ENCODE measurements around the gene GRHL1.
"Not testable (repeated sequence)": the region's sequence is repeated elsewhere in the genome, so short reads cannot be mapped to it uniquely, and the experiment has no call there.

DNA sequence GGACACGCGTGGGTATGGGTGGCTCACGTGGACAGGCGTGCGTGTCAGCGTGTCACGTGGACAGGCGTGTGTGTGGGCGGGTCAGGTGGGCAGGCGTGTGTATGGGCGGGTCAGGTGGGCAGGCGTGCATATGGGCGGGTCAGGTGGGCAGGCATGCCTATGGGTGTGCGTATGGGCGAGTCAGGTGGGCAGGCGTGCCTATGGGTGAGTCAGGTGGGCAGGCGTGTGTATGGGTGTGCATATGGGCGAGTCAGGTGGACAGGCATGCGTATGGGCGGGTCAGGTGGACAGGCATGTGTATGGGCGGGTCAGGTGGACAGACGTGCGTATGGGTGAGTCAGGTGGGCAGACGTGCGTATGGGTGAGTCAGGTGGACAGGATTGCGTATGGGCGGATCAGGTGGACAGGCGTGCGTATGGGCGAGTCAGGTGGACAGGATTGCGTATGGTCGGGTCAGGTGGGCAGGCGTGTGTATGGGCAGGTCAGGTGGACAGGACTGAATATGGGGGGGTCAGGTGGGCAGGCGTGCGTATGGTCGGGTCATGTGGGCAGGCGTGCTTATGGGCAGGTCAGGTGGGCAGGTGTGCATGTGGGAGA is 61.0 kb downstream of the GRHL1 start:
- TF ChIP-seq CTCF (IDR thresholded peaks at IDR 0.05; ENCODE audit: extremely low read depth in 1 of 2, insufficient read depth in 1 of 2, low read depth in 1 of 2, low read length in 2 of 2); POLR2AphosphoS5 (IDR thresholded peaks at IDR 0.05; ENCODE audit: insufficient read depth, low read depth, low read length); POLR2A (IDR thresholded peaks at IDR 0.05; ENCODE audit: low read depth, low read length): not testable (repeated sequence)

Data from endothelial cell of umbilical vein (primary cell).